ENCODE results near the gene DCUN1D5.
"Not testable (repeated sequence)": the region's sequence is repeated elsewhere in the genome, so short reads cannot be mapped to it uniquely, and the experiment has no call there.

The DCUN1D5 gene

GRCh38 chr11:103053997-103054396 is 38.0 kb downstream of the DCUN1D5 start:
- no peak for DNase-seq

- no peak for DNase-seq
These were observed 40.0 kb downstream of the DCUN1D5 start for GRCh38 chr11:103051981-103052380.

GRCh38 chr11:103051151-103051801 is 40.7 kb downstream of the DCUN1D5 start:
- DNase-seq = no peak

- no peak for DNase-seq
These were observed 41.6 kb downstream of the DCUN1D5 start for GRCh38 chr11:103050351-103050750.

- no peak for DNase-seq
These were observed 44.1 kb downstream of the DCUN1D5 start for GRCh38 chr11:103047837-103048236.

GRCh38 chr11:103043826-103044678 is 47.9 kb downstream of the DCUN1D5 start:
- DNase-seq = no peak

GRCh38 chr11:103042161-103042560 is 49.8 kb downstream of the DCUN1D5 start:
- DNase-seq = no peak

GRCh38 chr11:103035791-103036434 is 56.0 kb downstream of the DCUN1D5 start:
- DNase-seq = peak; percentile 26 to 44

GRCh38 chr11:103035216-103035615 is 56.7 kb downstream of the DCUN1D5 start:
- no peak for DNase-seq

- no peak for DNase-seq
These were observed 60.1 kb downstream of the DCUN1D5 start for GRCh38 chr11:103031834-103032233.

- no peak for DNase-seq
These were observed 62.6 kb downstream of the DCUN1D5 start for GRCh38 chr11:103029401-103029800.

- not testable (repeated sequence) for DNase-seq
These were observed 63.5 kb downstream of the DCUN1D5 start for GRCh38 chr11:103028304-103029020.

- DNase-seq = no peak
These were observed 67.9 kb downstream of the DCUN1D5 start for GRCh38 chr11:103024086-103024485.

- DNase-seq = no peak
These were observed 75.9 kb downstream of the DCUN1D5 start for GRCh38 chr11:103016031-103016430.

- DNase-seq = no peak
These were observed 78.5 kb downstream of the DCUN1D5 start for GRCh38 chr11:103013421-103013820.
